Fibroblast of upper back skin (primary cell): ENCODE data around the gene TTC9C.
A peak's percentile ranks its signal among the peaks of the same experiment; 100 is the strongest.
"Not testable (repeated sequence)": the region's sequence is repeated elsewhere in the genome, so short reads cannot be mapped to it uniquely, and the experiment has no call there.

Source experiments
- DNase-seq: peaks from one replicate; pipeline ENCODE4 v3.0.0-alpha.2; 2013

TTC9C gene

DNA sequence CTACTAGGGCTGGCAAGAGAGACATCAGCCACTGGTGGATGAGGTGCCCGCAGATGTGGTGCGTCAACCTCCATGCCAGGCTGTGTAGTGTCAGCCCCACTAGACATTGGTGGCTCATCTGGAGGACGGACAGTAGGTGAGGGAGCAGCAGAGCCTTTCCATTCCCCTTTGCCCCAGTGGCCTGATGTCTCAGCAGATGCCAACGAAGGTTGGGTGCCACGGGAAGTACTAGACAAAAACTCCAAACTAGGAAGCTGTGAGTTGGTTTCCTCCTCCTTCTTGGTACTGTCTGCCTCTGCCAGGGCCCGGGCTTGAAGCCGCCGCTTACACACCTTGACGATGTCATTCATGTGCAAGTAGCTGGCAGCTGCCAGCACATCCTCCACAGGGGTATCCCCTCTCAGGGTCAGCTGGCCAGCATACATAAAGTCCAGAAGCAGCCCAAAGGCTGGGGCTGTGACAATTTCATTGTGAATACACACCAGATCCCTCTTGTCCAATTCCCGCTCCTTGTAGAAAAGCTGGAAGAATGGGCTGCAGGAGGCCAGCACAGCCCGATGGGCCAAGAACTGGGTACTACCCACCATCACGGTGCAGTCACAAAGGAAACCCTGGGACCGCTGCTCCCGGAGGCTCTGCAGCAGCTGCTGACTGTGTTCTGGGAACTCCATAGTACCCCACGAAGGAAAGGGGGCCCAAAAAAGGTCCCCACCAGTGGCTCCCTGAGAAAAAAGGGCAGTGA, 24.9 kb downstream of the TTC9C start:
- DNase-seq, result no peak

GRCh38 chr11:62753736-62754603, 25.7 kb downstream of the TTC9C start, which contains the start of gene ZBTB3:
ZBTB3 (minus strand) TSS chr11:62754160; CDS start chr11:62753664, 496 bp downstream.
- peak; percentile 99 for DNase-seq

DNA sequence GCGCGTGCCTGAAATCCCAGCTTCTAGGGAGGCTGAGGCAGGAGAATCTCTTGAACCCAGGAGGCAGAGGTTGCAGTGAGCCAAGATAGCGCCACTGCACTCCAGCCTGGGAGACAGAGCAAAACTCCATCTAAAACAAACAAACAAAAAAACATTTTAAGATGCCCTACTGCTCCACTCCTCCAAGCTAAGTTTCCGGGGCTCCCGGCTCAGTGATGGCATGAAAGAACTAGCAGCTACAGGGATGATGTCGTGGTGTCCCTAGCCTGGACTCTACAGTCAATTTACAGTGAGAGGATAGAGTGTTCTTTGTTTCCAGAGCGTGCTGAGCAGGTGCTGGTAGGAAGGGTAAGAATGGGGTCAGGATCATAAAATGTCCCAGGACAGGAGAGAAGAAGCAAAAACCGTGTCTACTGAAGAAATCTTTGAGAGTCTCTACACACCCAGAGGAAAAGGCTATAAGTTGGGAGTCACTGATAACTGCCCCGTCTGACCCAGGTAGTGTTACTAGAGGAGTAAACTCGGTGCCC, 26.9 kb downstream of the TTC9C start:
- DNase-seq, result no peak

- no peak for DNase-seq
Measured at GRCh38 chr11:62757846-62758788, 29.8 kb downstream of the TTC9C start.

DNA sequence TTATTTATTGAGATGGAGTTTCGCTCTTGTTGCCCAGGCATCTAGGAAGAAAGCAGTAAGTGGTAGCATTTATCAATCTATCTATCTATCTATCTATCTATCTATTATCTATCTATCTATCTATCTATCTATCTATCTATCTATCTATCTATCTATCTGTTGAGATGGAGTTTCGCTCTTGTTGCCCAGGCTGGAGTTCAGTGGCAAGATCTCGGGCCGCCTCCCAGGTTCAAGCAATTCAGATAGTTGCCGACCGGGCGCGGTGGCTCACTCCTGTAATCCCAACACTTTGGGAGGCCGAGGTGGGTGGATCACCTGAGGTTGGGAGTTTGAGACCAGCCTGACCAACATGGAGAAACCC, 32.6 kb downstream of the TTC9C start:
- DNase-seq, result not testable (repeated sequence)

- peak; percentile 11 for DNase-seq
Measured at GRCh38 chr11:62770778-62771143, 42.5 kb downstream of the TTC9C start.

DNA sequence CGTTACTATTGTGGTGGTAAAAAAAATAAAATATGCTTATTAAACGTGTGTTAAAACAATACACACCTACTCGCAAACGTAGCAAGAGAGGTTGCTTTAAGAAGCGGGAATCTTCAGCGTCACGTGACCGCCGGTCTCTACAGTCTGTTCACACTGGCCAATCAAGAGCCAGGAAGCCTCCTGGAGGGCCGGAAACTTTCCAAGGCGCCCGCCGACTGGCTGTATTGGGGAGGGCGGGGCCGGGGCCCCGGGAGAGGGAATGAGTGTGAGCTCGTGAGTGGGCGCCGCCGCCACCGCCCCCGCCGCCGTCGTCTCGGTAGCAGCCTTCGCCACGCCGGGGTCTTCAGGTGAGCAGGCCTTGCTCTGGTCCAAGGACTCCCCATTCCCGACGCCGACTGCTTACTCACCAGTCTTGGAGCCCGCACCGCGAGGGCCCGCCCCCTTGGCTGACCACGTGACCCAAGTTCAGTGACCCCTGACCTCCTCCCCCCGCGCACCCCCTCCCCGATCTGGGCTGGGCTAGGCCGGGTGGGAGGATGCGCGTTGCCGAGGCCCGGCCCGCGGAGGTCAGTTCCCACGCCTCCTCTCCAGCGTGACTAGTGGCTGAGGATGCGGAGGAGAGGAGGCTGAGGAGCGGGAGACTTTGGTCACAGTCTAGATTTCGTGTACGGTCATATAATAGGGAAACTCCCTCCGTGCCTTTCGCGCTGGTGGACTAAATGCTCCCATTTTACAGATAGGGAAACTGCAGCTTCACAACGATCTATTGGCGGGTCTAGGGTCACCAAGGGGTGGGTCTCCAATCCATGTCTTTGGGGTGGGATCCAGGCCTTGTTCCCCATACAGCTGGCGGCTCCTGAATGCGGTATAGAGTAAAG, 43.1 kb downstream of the TTC9C start, which contains the start of gene TAF6L:
Gene TAF6L, plus strand, starts transcription at position 253 of the 878 bp plus-strand sequence. CDS start 4,388 bp downstream, outside the sequence.
- peak; percentile 97 for DNase-seq

DNA sequence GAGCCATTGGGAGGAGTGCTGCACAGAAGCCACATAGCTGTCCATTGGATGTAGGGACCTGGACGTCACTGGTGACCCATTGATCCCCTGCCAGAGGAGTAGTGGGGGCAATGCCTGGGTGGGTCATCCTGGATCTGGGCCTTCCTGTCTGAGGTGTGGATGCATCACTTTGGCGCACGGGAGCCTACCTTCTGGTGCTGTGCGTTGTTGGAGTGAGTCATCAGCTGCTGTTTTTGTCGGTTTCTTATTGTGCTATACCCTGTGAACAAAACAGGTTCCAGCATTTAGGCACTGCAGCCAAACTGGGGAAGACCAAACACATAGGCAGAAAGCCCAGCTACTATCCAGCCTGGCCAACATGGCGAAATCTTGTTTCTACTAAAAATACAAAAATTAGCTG, 46.1 kb downstream of the TTC9C start:
- DNase-seq, result no peak

DNA sequence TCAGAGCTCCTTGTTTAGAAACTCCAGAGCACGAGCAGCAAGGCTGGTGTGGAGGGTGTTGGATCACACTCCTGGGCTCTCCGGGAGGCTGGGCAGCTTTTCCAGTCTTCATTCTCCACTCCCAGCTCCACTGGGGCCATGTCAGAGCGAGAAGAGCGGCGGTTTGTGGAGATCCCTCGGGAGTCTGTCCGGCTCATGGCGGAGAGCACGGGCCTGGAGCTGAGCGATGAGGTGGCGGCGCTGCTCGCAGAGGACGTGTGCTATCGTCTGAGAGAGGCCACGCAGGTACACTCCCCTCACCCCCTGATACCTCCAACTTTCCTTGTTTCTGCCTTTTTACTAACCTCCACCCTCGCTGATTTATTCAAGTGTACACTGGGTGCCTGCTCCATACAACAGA, 47.4 kb downstream of the TTC9C start:
- DNase-seq, result no peak

DNA sequence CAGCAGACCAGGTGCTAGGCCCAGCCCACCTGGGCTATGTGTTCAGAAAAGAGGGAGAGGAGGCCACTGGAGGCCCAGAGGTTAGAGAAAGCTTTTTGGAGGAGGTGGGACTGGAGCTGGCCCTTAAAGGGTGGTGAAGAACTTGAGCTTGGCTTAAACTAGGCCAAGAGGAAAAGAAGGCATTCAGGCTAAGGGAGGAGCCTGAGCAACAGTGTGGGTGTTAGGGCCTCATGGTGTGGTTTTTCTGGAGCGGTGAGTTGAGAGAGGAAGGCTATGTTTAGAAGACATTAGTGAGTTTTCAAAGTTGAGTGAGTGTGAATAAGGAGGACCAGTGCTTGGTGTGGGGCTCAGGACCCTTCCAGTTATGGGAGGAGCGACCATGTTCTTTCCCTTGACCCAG, 49.1 kb downstream of the TTC9C start:
- no peak for DNase-seq

DNA sequence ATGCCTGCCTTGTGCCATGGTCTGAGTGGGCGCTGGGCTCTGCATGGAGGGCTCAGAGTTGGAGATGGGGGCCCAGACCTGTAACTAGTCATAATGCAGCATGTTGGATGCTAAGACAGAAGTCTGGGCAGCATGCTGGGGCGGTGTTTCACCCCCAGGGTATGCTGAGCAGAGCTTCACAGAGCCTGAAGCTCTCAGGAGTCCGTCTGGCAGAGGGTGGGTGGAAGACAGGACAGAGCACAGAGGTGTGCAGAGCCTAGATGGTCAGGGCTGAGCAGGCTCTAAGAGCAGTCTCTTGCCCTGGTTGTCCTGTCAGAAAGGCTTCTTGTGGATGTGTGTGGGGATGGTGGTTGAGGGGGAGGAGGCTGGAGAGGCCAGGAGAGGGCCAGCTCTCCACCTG, 50.2 kb downstream of the TTC9C start:
- DNase-seq, result no peak

GRCh38 chr11:62782753-62783152, 54.5 kb downstream of the TTC9C start:
- no peak for DNase-seq

DNA sequence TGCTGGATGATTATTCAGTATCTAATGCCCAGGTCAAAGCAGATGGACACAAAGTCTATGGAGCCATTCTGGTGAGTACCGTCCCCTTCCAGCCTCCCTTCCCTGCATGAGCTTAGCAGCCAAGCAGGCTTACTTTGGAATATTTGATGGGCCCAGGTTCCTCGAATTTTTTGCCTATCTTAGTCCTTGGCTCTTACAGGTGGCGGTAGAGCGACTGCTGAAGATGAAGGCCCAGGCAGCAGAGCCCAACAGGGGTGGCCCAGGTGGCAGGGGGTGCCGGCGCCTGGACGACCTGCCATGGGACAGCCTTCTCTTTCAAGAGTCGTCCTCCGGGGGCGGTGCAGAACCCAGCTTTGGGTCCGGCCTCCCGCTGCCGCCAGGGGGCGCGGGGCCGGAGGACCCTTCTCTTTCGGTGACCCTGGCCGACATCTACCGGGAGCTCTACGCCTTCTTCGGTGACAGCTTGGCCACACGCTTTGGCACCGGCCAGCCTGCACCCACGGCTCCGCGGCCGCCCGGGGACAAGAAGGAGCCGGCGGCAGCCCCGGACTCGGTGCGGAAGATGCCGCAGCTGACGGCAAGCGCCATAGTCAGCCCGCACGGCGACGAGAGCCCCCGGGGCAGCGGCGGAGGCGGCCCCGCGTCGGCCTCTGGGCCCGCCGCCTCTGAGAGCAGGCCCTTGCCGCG, 58.2 kb downstream of the TTC9C start:
- peak; percentile 76 for DNase-seq

- DNase-seq, result peak; percentile 98
Measured at GRCh38 chr11:62787005-62787759, 58.9 kb downstream of the TTC9C start, which contains the start of gene TMEM179B. TMEM179B (plus strand) TSS chr11:62787402; CDS start chr11:62787432, 30 bp downstream.
